D721Med (cell line): ENCODE results near the gene RGS7.
A peak's percentile ranks its signal among the peaks of the same experiment; 100 is the strongest.
"Not testable (repeated sequence)": the region's sequence is repeated elsewhere in the genome, so short reads cannot be mapped to it uniquely, and the experiment has no call there.

Experiments used
- DNase-seq: peaks from one replicate; pipeline ENCODE4 v3.0.0; 2011; ENCODE audit warnings: low spot score; ENCODE audit not compliant: insufficient read length
- FAIRE-seq: peaks from 2 replicates; lab custom pipeline; 2011; peaks lifted over from hg19 to GRCh38; lab: Jason Lieb, UNC
- CTCF ChIP-seq: IDR thresholded peaks from 2 replicates; pipeline ENCODE4 v1.5.1; 2012; ENCODE audit warnings: mild to moderate bottlenecking, control low read depth; ENCODE audit not compliant: insufficient read depth; ENCODE audit errors: missing control alignments

RGS7 gene

GRCh38 chr1:240797050-240797449, 560.0 kb downstream of the RGS7 start:
- TF ChIP-seq CTCF: no peak
- no peak for FAIRE-seq
- DNase-seq: no peak

GRCh38 chr1:240794046-240794843, 562.8 kb downstream of the RGS7 start:
- TF ChIP-seq CTCF: no peak
- FAIRE-seq (no peak), DNase-seq (no peak)

- no peak for TF ChIP-seq CTCF
These were observed 564.0 kb downstream of the RGS7 start for GRCh38 chr1:240792915-240793529.

GRCh38 chr1:240790856-240791255, 566.1 kb downstream of the RGS7 start:
- TF ChIP-seq CTCF: no peak
- DNase-seq (no peak), FAIRE-seq (no peak)

More at GRCh38 chr1:240792915-240793529, 564.0 kb downstream of the RGS7 start:
- no peak for FAIRE-seq
- DNase-seq: no peak

- DNase-seq: no peak
- no peak for TF ChIP-seq CTCF
- peak; percentile 83 for FAIRE-seq
These were observed 570.1 kb downstream of the RGS7 start for GRCh38 chr1:240786880-240787279.

GRCh38 chr1:240784776-240785175, 572.2 kb downstream of the RGS7 start:
- DNase-seq (no peak), FAIRE-seq (no peak)
- TF ChIP-seq CTCF: no peak

GRCh38 chr1:240783728-240784137, 573.3 kb downstream of the RGS7 start:
- not testable (repeated sequence) for DNase-seq, FAIRE-seq
